HepG2 (cell line): ENCODE data around the gene RAPGEF2. TPM values are rescaled to one million over a fixed set of nuclear protein-coding genes. Genes with fewer than 3 reads are reported as not detected.

Source experiments
- ATAC-seq: fragments of 200-7000 bp; cut with Tn5 transposase; 3 replicates; pipeline ENCODE4 v1.9.1; 2020; ENCODE audit warnings: mild to moderate bottlenecking, moderate library complexity
- BruUV-seq: library from RNA; stranded (reverse); fragments of 400-500 nt; replicated peaks from 2 replicates; lab custom pipeline; 2021; lab: Mats Ljungman, UMichigan
- CTCF ChIA-PET: fragments of 300-600 bp; formaldehyde crosslinking; extraction: SDS; loops from one replicate; lab custom pipeline; 2021; ENCODE audit warnings: low total read pairs, inconsistent platforms, low intra/inter-chr PET ratio; lab: Yijun Ruan, JAX
- POLR2A ChIA-PET: fragments of 350-600 bp; sonication (Branson Sonifier 250); formaldehyde crosslinking; loops from one replicate; lab custom pipeline; 2020; ENCODE audit warnings: antibody characterized with exemption, inconsistent platforms; lab: Yijun Ruan, JAX
- DNase-seq: peaks from one replicate; pipeline ENCODE4 v3.0.0-alpha.2; 2015; ENCODE audit warnings: low spot score
- FAIRE-seq: peaks from 3 replicates; lab custom pipeline; 2011; peaks lifted over from hg19 to GRCh38; lab: Jason Lieb, UNC
- H2AFZ ChIP-seq: one replicate; pipeline ENCODE4 v1.6.1; 2011; ENCODE audit warnings: low read length, inconsistent platforms
- H3K27ac ChIP-seq: fragments of 300-600 bp; 3 replicates; pipeline ENCODE4 v1.8.0; 2011; ENCODE audit warnings: mixed run types, mild to moderate bottlenecking, mixed read lengths, low read length, inconsistent platforms; ENCODE audit not compliant: insufficient read depth; ENCODE audit errors: extremely low read length
- H3K27me3 ChIP-seq, 2 experiments: fragments of 200-600 bp in 1 of 2; 2 replicates in 1 of 2; 3 replicates in 1 of 2; pipeline versions ENCODE4 v1.6.0 to v1.8.0; 2011; ENCODE audit warnings: low read length in 2 of 2, mild to moderate bottlenecking in 2 of 2, moderate library complexity in 2 of 2, inconsistent platforms in 1 of 2; ENCODE audit not compliant: insufficient read depth in 2 of 2, control insufficient read depth in 1 of 2
- H3K36me3 ChIP-seq, 2 experiments: fragments of 200-600 bp in 1 of 2; replicated peaks in 1 of 2; 2 replicates in 1 of 2; 3 replicates in 1 of 2; pipeline versions ENCODE4 v1.5.1 to v1.8.0; 2011; ENCODE audit warnings: low read length in 2 of 2, inconsistent platforms in 1 of 2; ENCODE audit not compliant: insufficient read depth in 2 of 2, control insufficient read depth in 1 of 2
- H3K4me1 ChIP-seq: 2 replicates; pipeline ENCODE4 v1.5.1; 2012; ENCODE audit warnings: low read length, inconsistent platforms; ENCODE audit not compliant: insufficient read depth
- H3K4me2 ChIP-seq: 2 replicates; pipeline ENCODE4 v1.6.0; 2011; ENCODE audit warnings: low read depth, low read length, inconsistent platforms
- H3K4me3 ChIP-seq, 3 experiments: fragments of 200-600 bp in 1 of 3; sonication (generic), shearing (Covaris generic) in 1 of 3; replicated peaks in 1 of 3; 2 replicates each; pipeline ENCODE4 v1.5.1; 2011 to 2016; ENCODE audit warnings: low read length in 3 of 3, inconsistent platforms in 2 of 3, low read depth in 2 of 3, mild to moderate bottlenecking in 2 of 3, control low read depth in 1 of 3, mixed read lengths in 1 of 3; ENCODE audit not compliant: insufficient read depth in 1 of 3
- H3K79me2 ChIP-seq: one replicate; pipeline ENCODE4 v1.6.1; 2011; ENCODE audit warnings: low read length, inconsistent platforms; ENCODE audit not compliant: insufficient read depth
- H3K9ac ChIP-seq: 2 replicates; pipeline ENCODE4 v1.6.0; 2011; ENCODE audit warnings: mild to moderate bottlenecking, low read depth, low read length, inconsistent platforms; ENCODE audit not compliant: insufficient read depth
- H3K9me3 ChIP-seq: 2 replicates; pipeline ENCODE4 v1.5.1; 2012; ENCODE audit warnings: mild to moderate bottlenecking, low read length
- H4K20me1 ChIP-seq: 2 replicates; pipeline ENCODE4 v1.6.0; 2011; ENCODE audit warnings: inconsistent platforms, mild to moderate bottlenecking, low read length, moderate library complexity; ENCODE audit not compliant: insufficient read depth
- AGO2 ChIP-seq: fragments of 200-400 bp; formaldehyde crosslinking; optimal IDR thresholded peaks from 2 replicates; pipeline ENCODE3; 2017; ENCODE audit warnings: mild to moderate bottlenecking, low read depth, low read length, moderate library complexity
- ARID5B ChIP-seq: IDR thresholded peaks from 2 replicates; pipeline ENCODE4 v1.4.0; 2020; ENCODE audit warnings: mild to moderate bottlenecking, missing genetic modification reagents
- ATF4 ChIP-seq, 2 experiments: fragments of 450-650 bp in 1 of 2; sonication (generic) in 1 of 2; formaldehyde crosslinking; IDR thresholded peaks; 2 replicates each; pipeline versions ENCODE4 v1.5.0 to v1.8.0; 2020 to 2022; ENCODE audit warnings: mild to moderate bottlenecking in 1 of 2, missing genetic modification reagents in 1 of 2
- EEA1 ChIP-seq: sonication (generic); formaldehyde crosslinking; IDR thresholded peaks from 2 replicates; pipeline ENCODE4 v1.5.1; 2020; ENCODE audit warnings: mild to moderate bottlenecking, missing genetic modification reagents, borderline replicate concordance
- ERF ChIP-seq: IDR thresholded peaks from 2 replicates; pipeline ENCODE4 v1.6.1; 2018; ENCODE audit warnings: missing biosample characterization, missing genetic modification reagents
- FIP1L1 ChIP-seq: fragments of 200-400 bp; formaldehyde crosslinking; IDR thresholded peaks from 2 replicates; pipeline ENCODE4 v1.6.1; 2018; ENCODE audit warnings: low read depth, mild to moderate bottlenecking, low read length, moderate library complexity, borderline replicate concordance; ENCODE audit not compliant: insufficient read depth
- FOXA1 ChIP-seq, 2 experiments: fragments of 450-650 bp in 1 of 2; sonication (generic) in 1 of 2; formaldehyde crosslinking in 1 of 2; IDR thresholded peaks; 2 replicates each; pipeline versions ENCODE4 v1.4.0 to v1.6.1; 2016 to 2020; ENCODE audit warnings: missing genetic modification reagents in 1 of 2
- HOMEZ ChIP-seq: IDR thresholded peaks from 2 replicates; pipeline ENCODE4 v1.6.1; 2016; ENCODE audit warnings: low read depth
- SALL2 ChIP-seq: sonication (generic); formaldehyde crosslinking; IDR thresholded peaks from 2 replicates; pipeline ENCODE4 v1.8.1; 2023; ENCODE audit warnings: mild to moderate bottlenecking, missing genetic modification reagents, inconsistent platforms
- SP4 ChIP-seq: sonication (generic); formaldehyde crosslinking; IDR thresholded peaks from 2 replicates; pipeline ENCODE4 v1.8.1; 2023; ENCODE audit warnings: mild to moderate bottlenecking, missing genetic modification reagents
- TOE1 ChIP-seq: sonication (generic); formaldehyde crosslinking; IDR thresholded peaks from 2 replicates; pipeline ENCODE4 v1.4.0; 2020; ENCODE audit warnings: mild to moderate bottlenecking, missing genetic modification reagents
- ZBTB34 ChIP-seq: sonication (generic); formaldehyde crosslinking; IDR thresholded peaks from 2 replicates; pipeline ENCODE4 v1.8.0; 2022; ENCODE audit warnings: mild to moderate bottlenecking, missing genetic modification reagents
- ZNF280B ChIP-seq: sonication (generic); formaldehyde crosslinking; IDR thresholded peaks from 2 replicates; pipeline ENCODE4 v1.5.0; 2020; ENCODE audit warnings: missing genetic modification reagents, mild to moderate bottlenecking, borderline replicate concordance
- ZNF446 ChIP-seq: sonication (generic); formaldehyde crosslinking; IDR thresholded peaks from 2 replicates; pipeline ENCODE4 v1.5.0; 2020; ENCODE audit warnings: mild to moderate bottlenecking, missing genetic modification reagents
- WGBS: methylation state at CpG from one replicate; pipeline ENCODE4 v1.1.6; 2017; ENCODE audit warnings: low lambda C conversion rate; 5-methylcytosine and 5-hydroxymethylcytosine counted together
- in situ Hi-C: cut with HindIII; loops from 2 replicates; pipeline ENCODE4 v1.10.0; 2017; ENCODE audit warnings: low pct_unique_long_range_greater_than_20kb; ENCODE audit not compliant: extremely low pct_ligation_motif_present
- intact Hi-C: fragments of 100-400 bp; cut with micrococcal nuclease; formaldehyde crosslinking; loops from one replicate; pipeline ENCODE4 v1.10.0; 2022; ENCODE audit not compliant: unreplicated experiment
- polyA plus RNA-seq, 8 experiments: library from polyadenylated mRNA; depleted of rRNA in 3 of 8; stranded (reverse) in 7 of 8; unstranded in 1 of 8; fragments of >200 nt; fragmentation: Illumina TruSeq in 4 of 8; extraction: Trizol in 4 of 8; gene quantifications; 2 replicates each; pipeline versions ENCODE4 v1.2.1 to v1.2.3, GENCODE V29; 2011 to 2016; ENCODE audit warnings: low read depth in 4 of 8, missing spikeins in 1 of 8, mixed read lengths in 1 of 8; ENCODE audit not compliant: insufficient read depth in 1 of 8
- total RNA-seq, 5 experiments: library from RNA; depleted of rRNA; stranded (reverse); fragments of >200 nt; fragmentation: Illumina TruSeq; extraction: Trizol; gene quantifications; 2 replicates each; pipeline ENCODE4 v1.2.3, GENCODE V29; 2016; ENCODE audit warnings: low read depth in 1 of 5

The RAPGEF2 gene
- total and polyA plus RNA-seq, 2 of the 13 experiments (the other 11 are each of a cell fraction or from before 2014, with no cell fraction given): 19.2 to 23.0 TPM

GRCh38 chr4:159178151-159178546, 75.3 kb downstream of the RAPGEF2 start:
- Histone ChIP-seq H3K36me3 (no peaks in the 10 kb centered on the region; a peak in 1 of 5 replicates), H3K4me3 (no peak overlapping the region), H3K9me3 (no peaks in the 10 kb centered on the region), H3K27me3 (no peaks in the 10 kb centered on the region), H3K79me2 (peaks cover 32% of the 10 kb centered on the region), H3K4me1 (peaks cover 41% of the 10 kb centered on the region), H2AFZ (no peak overlapping the region), H3K27ac (no peak overlapping the region), H4K20me1 (peaks cover 4% of the 10 kb centered on the region; the same call in 1 of the 2 replicates), H3K9ac (no peak overlapping the region), H3K4me2 (no peak overlapping the region)
- WGBS: 83% methylated on average over 2 of the region's 2 CpGs
- FAIRE-seq: no peak
- DNase-seq: peak; percentile 35
- peak; percentile 71 for ATAC-seq
- ChIA-PET POLR2A (interaction anchor here (0.6 kb wide), 1 partner anchor 321 kb away, joined by 3 read pairs; no protein-coding TSS in a partner anchor), CTCF (no interaction called here)
- in situ Hi-C loops: loop anchor here (5.0 to 10.0 kb wide), 3 partner anchors 73 to 316 kb away; partner anchors contain the start of gene RAPGEF2
- intact Hi-C loops: loop anchor here (1.0 to 10.0 kb wide), 3 partner anchors 76 to 173 kb away; no protein-coding TSS in a partner anchor
- no TSS peak for BruUV-seq
- TF ChIP-seq TOE1 (CRISPR knock-in tag) (no peak), ZNF446 (CRISPR knock-in tag) (no peak), AGO2 (no peak), FIP1L1 (no peak), ARID5B (CRISPR knock-in tag) (0 out of 2 replicates have a peak, but pooled peaks have one; percentile 19), ZBTB34 (no peak), HOMEZ (CRISPR knock-in tag) (no peak), SALL2 (no peak), EEA1 (CRISPR knock-in tag) (no peak), ERF (CRISPR knock-in tag) (no peak), FOXA1 (IDR thresholded peaks at IDR 0.05) (no peak), FOXA1 (CRISPR knock-in tag; IDR thresholded peaks at IDR 0.05) (no peak), ATF4 (CRISPR knock-in tag; IDR thresholded peaks at IDR 0.05) (peak in 1 of 2 experiments; percentile 26; a peak in 1 of 4 replicates), SP4 (no peak), ZNF280B (no peak)
